Stimulated activated naive CD8-positive, alpha-beta T cell treated with anti-CD3 and anti-CD28 coated beads, Interleukin-15, Interleukin-2, amounts not matched to agents 100 ng/mL and 50 ng/mL, for 24 hours (primary cell): Measurements from ENCODE around the gene HOXB8.

Experiments used
- H3K27ac Mint-ChIP-seq: one replicate; pipeline ENCODE4 v1.8.0; 2021; ENCODE audit warnings: mild to moderate bottlenecking, mixed read lengths
- H3K27me3 Mint-ChIP-seq: one replicate; pipeline ENCODE4 v1.8.0; 2021; ENCODE audit warnings: mixed read lengths
- H3K36me3 Mint-ChIP-seq: one replicate; pipeline ENCODE4 v1.8.0; 2021; ENCODE audit warnings: low read depth, mixed read lengths
- H3K4me1 Mint-ChIP-seq: one replicate; pipeline ENCODE4 v1.8.0; 2021; ENCODE audit warnings: low read depth, mixed read lengths
- H3K4me3 Mint-ChIP-seq: one replicate; pipeline ENCODE4 v1.8.0; 2021; ENCODE audit warnings: mild to moderate bottlenecking, mixed read lengths
- H3K9me3 Mint-ChIP-seq: one replicate; pipeline ENCODE4 v1.8.0; 2021; ENCODE audit warnings: mixed read lengths

The HOXB8 gene

DNA sequence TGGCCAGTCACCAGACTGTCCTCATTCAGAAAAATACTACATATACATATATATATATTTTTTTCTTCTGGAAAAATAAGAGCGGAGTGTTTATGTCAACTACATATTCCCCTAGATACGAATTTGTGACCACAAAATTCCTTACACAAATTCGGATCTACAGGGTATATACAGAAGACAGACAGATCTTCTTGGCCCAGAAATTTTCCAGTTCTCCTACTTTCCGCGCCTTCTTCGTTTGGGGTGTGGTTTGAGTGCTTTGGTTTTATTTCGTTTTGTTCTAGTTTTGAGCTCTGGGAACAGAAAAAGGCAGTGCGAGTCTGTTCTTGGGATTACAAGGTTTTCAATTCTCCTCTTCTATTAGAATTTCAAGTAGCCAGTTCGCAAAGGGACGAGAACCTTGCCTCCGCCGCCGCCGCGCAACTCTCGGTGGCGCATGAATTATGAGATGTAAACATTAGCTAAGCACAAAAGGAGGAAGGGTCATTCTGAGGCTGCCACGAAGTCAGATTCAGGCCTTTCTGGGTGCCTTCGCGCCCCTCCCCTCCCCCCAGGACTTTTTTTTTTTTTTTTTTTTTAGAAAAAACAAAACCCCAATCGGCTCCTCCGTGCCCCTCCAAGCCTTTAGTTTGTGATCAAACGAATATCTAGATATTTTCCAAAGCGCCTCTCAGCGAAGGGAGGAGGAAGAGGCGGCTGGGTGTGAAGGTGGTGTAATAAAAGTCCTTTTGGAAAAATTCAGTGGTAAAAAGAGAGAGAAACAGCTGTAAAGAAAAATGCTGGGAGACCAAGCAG is 35.1 kb downstream of the HOXB8 start:
- peaks cover 42% of the 10 kb centered on the region for H3K4me1 Mint-ChIP-seq

DNA sequence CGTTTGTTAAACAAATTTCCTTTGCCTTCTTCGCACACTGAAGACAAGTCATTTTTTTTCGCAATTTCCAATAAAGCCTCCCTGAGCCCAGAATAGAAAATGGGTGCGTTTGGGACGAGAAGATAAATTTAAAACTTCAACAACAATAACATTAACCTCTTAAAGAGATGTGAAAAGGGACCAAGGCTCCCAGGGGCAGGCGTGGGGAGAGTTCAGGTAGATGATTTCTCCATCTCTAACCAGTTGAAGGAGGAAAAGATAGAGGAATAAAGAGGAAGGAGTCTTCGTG is 35.7 kb downstream of the HOXB8 start:
- H3K27ac Mint-ChIP-seq = no peak overlapping the region

More for the DNA sequence above, 35.1 kb downstream of the HOXB8 start:
- Mint-ChIP-seq H3K4me3 (peak overlapping the region; percentile 88), H3K27me3 (peaks cover 59% of the 10 kb centered on the region), H3K27ac (no peak overlapping the region), H3K9me3 (no peaks in the 10 kb centered on the region), H3K36me3 (no peaks in the 10 kb centered on the region)

DNA sequence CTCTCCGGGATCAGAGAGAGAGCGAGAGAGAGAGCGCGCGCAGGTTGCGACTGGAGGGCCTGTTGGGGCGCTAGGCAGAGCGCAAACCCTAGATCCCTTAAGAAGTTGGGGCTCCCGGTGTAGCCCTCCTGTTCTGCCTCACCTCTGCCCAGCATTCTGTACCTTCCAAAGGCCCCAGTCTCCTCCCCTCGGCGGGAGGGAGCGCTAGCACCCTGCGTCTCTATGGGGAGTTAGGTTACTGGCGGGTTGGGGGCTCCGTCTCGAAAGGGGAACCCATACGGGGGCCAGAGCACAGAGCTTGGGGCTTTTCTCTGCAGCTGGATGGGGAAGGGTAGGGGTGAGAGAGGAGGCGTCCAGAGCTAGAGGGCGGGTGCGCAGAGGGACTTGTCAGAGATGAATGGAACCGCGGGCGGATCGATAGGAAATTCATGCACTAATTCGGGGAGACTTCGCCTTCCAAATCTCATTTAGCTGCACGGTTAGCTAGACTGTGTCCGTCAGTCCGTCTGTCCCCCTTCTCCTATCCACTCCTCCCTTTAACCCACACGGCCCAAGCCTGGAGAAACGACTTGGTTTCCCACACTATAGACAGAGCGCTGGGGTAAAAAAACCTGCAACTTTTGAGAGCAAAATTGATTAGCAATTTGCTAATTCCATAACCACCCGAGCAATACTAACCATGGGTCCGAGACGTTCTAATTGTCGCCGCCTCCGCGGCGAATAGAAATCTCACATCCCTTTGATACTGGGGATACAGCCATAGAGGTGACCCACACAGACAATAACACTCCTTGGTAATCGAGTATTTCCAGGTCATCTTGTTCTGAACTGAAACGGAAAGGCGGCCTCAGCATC is 36.2 kb downstream of the HOXB8 start:
- Mint-ChIP-seq H3K9me3 (no peaks in the 10 kb centered on the region), H3K27me3 (peaks cover 59% of the 10 kb centered on the region), H3K4me1 (peaks cover 42% of the 10 kb centered on the region), H3K4me3 (peak overlapping the region; percentile 88), H3K27ac (no peak overlapping the region), H3K36me3 (no peaks in the 10 kb centered on the region)

More for the DNA sequence above, 35.7 kb downstream of the HOXB8 start:
- H3K4me3 Mint-ChIP-seq = peak overlapping the region; percentile 88
- H3K4me1 Mint-ChIP-seq = peaks cover 42% of the 10 kb centered on the region
- peaks cover 61% of the 10 kb centered on the region for H3K27me3 Mint-ChIP-seq
- H3K9me3 Mint-ChIP-seq = no peaks in the 10 kb centered on the region
- no peaks in the 10 kb centered on the region for H3K36me3 Mint-ChIP-seq

DNA sequence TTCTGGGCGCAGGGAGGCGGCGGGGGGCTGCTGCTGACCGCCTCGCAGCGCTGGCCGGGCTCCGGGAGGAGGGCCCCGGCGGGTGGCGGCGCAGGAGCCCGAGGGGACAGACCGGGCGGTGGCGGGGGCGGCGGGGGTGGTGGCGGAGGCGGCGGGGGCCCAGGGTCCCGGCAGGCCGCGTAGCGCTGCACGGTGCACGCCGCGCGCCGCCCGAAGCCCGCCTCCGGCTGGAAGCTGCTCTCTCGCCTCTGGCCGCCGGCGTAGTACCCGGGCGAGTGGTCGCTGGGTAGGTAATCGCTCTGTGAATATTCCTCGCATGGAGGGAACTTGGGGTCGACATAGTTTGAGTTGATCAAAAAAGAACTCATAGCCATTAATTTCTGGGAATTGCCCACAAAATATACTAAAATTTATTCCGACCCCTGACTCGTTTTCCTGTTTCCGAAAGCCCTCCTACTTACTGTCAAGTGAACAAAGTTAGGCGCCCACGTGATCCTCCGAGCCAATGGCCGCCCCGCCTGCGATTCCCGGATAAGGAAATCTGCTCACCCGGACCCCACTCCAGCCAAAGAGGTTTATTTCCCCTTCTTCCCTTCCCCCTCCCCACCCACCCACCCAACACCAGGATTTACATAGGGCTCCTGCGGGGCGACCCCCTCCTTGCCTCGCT is 37.0 kb downstream of the HOXB8 start, which contains the start of gene HOXB4:
HOXB4 (minus strand) TSS at position 405 of the 670 bp plus-strand sequence; CDS start at position 374, 31 bp downstream.
- no peaks in the 10 kb centered on the region for H3K9me3 Mint-ChIP-seq
- H3K36me3 Mint-ChIP-seq = no peaks in the 10 kb centered on the region
- peak within 1 kb of the TSS; percentile 77 for H3K27ac Mint-ChIP-seq
- peaks cover 52% of the 10 kb centered on the region for H3K27me3 Mint-ChIP-seq
- H3K4me1 Mint-ChIP-seq = peaks cover 42% of the 10 kb centered on the region
- peak within 1 kb of the TSS; percentile 88 for H3K4me3 Mint-ChIP-seq

DNA sequence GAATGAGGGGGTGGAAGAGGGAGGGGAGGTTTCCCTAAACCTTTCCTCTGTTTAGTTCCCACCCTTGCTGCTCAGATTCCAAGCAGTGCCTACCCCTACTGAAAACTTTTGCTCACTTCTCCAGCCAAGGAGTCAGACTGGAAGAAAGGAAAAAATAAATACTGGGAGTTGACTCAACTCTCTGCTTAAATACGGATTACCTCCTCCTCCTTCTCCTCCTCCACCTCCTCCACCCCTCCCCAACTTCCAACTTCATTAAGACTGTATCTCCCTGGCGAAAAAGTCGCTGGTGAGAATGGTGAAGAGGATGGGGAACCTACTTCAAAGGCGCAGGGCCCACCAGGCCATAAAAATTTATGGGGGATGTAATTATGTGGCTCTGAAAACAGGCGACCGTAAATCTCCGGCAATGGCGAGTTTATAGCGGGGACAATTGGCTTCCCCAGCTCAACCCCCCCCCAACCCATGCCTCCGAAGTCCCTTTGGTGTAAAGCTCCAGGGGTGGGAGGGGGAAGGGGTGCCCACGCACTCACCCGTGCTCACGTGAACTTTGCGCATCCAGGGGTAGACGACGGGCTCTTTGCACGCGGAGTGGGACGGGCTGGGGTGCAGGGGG is 37.7 kb downstream of the HOXB8 start:
- Mint-ChIP-seq H3K27me3 (peaks cover 45% of the 10 kb centered on the region), H3K36me3 (no peaks in the 10 kb centered on the region), H3K27ac (peak overlapping the region; percentile 36), H3K4me3 (peak overlapping the region; percentile 77), H3K4me1 (peaks cover 36% of the 10 kb centered on the region), H3K9me3 (no peaks in the 10 kb centered on the region)

DNA sequence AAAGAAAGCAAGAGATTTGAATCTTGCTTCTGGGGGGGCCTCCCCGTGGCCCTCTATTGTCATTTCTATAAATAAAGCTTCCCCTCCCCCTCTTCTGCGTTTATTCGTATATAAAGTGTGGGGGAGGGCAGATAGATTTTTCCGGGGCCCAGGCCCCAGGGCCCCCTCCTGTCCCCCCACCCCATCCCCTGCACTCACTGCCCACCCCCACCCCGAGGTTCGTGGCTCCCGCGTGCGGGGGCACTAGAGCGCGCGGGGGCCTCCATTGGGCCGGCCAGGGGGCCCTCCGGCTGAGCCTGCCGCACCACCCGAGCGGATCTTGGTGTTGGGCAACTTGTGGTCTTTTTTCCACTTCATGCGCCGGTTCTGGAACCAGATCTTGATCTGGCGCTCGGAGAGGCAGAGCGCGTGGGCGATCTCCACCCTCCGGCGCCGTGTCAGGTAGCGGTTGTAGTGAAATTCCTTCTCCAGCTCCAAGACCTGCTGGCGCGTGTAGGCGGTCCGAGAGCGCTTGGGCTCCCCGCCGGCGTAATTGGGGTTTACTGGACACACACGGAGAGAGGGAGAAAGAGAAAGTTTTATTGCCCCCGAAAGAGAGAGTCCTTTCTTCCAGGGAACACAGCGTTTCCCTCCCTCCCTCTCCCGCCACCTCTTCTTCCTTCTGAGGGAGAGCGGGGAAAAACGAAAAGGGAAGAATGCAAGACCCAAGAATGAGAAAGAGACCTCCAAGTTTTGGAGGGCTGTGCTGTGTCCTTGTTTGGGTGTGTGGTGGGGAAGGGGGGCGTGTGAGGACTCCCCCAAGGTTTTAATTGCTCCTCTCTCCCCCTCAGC is 38.4 kb downstream of the HOXB8 start:
- Mint-ChIP-seq H3K4me3 (peak overlapping the region; percentile 77), H3K4me1 (peaks cover 34% of the 10 kb centered on the region), H3K27me3 (peaks cover 45% of the 10 kb centered on the region), H3K36me3 (no peaks in the 10 kb centered on the region), H3K9me3 (no peaks in the 10 kb centered on the region), H3K27ac (no peak overlapping the region)

DNA sequence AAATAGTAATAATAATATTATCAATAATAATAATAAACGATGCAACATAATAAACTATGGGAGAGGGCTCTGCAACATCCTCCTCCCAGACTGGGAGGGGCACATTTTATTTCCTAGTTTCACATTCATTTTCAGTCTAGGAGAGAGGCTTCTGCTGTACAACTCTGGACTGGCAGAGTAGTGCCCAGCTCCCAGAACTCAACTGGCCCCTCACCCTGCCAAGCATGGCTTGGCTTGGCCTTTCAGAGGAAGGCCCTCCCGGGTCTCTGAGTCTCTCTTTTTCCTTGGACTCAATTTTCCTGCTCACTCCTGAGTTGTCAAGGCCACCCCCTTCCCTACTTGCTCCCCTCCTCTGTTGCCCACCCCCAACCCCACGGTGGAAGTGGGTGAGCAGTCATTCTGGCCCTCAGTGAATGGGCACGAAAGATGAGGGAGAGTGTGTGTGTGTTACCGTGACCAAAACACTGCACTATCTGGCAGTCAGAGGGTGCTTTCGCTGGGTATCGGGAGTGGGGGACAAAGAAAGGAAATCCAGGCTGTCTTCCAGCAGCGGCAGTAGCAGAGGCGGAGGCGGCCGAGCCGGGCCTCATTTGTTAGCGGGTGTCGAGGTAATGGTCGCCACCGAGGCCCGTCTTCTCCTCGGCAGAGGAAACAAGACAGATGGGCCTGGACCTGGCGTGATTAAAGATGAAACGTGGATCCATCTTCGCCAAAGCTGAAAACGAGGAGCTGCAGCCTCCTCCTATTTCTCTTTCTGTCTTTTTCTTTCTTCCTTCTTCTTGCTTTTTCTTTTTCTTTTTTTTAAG is 39.2 kb downstream of the HOXB8 start:
- H3K4me1 Mint-ChIP-seq = peaks cover 29% of the 10 kb centered on the region
- no peaks in the 10 kb centered on the region for H3K36me3 Mint-ChIP-seq
- H3K27ac Mint-ChIP-seq = no peak overlapping the region

DNA sequence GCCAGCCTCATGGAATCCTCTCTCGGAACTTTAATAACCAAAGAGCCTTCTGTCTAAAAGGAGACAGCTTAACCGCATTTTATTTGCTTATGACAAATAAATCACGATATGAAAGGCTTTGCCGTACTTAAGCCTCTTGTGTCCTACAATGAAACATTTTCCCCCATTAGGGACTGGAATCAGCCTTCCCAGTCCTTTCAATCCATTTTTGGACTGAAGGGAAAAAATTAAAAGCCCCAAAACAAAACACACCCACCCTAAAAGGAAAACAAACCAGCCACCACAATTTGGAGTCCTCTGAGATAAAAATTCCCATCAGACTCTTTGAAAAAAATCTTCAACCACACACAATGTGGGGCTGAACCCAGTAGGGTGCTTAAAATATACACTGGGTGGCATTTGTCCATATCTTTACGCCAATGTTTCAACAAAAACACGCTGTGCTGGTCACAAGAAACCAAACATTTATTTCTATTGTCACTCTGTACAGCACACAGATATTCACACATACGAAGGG is 40.0 kb downstream of the HOXB8 start:
- H3K27ac Mint-ChIP-seq = no peak overlapping the region

More for the DNA sequence above, 39.2 kb downstream of the HOXB8 start:
- peaks cover 39% of the 10 kb centered on the region for H3K27me3 Mint-ChIP-seq
- no peaks in the 10 kb centered on the region for H3K9me3 Mint-ChIP-seq
- H3K4me3 Mint-ChIP-seq = no peak overlapping the region

DNA sequence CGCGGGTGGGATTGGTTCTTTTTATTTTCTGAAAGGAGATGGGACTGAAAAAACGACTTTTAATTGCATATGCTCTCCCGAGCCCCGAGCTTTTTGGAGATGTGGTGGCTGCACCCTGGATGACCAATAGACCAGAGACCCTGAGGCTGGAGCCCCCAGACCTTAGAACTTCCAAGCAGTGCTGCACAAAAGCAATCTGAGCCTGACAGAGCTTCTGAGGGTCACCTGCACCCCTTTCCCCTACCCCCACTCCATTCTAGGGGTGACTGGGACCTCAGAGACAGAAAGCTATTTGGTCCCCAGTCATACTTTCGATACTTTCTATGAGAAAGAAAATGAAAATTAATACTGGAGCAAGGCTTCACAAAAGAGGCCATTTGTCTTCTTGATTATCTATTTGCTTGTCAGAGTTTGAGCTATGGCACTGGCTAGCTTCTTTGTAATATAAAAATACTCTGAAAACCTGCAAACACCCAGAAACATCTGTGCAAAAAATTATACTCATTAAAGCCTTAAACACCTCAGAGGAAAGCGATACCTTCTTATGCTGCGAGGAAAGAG is 40.5 kb downstream of the HOXB8 start:
- no peaks in the 10 kb centered on the region for H3K36me3 Mint-ChIP-seq
- H3K4me1 Mint-ChIP-seq = peaks cover 24% of the 10 kb centered on the region
- no peak overlapping the region for H3K27ac Mint-ChIP-seq
- no peaks in the 10 kb centered on the region for H3K9me3 Mint-ChIP-seq
- H3K27me3 Mint-ChIP-seq = peaks cover 32% of the 10 kb centered on the region
- no peak overlapping the region for H3K4me3 Mint-ChIP-seq

More for the DNA sequence above, 40.0 kb downstream of the HOXB8 start:
- Mint-ChIP-seq H3K4me3 (no peak overlapping the region), H3K9me3 (no peaks in the 10 kb centered on the region), H3K36me3 (no peaks in the 10 kb centered on the region), H3K27me3 (peaks cover 32% of the 10 kb centered on the region), H3K4me1 (peaks cover 29% of the 10 kb centered on the region)

DNA sequence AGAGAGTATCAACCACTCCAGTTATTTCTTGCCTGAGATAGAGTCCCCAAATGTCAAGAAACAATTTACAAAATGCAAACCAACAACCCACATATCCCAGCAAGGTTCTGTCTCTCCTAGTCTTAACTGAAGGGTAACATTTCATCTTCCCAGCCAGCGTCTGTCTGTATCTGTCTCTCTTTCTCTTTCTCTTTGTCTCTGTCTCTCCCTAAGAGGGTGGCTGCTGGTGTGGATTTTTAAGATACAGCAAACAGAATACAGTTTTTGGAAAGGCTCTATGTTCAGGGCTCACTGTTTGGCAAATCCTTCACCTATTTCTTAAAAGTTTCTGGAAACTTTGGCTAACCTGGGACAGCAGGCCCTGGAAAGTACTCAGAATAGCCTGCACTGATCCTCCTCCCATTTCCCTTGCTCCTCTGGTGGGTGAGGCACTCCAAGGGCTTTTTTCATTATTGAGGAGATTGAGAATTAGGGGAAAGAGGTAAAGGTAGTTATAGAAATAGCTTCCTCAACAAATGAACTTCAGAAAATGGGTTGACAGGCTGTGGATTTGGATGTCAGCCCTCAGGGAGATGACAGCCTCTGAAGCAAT is 43.2 kb downstream of the HOXB8 start:
- Mint-ChIP-seq H3K27ac (no peak overlapping the region), H3K27me3 (peaks cover 26% of the 10 kb centered on the region), H3K36me3 (no peaks in the 10 kb centered on the region), H3K9me3 (no peaks in the 10 kb centered on the region), H3K4me3 (no peak overlapping the region), H3K4me1 (peaks cover 10% of the 10 kb centered on the region)

DNA sequence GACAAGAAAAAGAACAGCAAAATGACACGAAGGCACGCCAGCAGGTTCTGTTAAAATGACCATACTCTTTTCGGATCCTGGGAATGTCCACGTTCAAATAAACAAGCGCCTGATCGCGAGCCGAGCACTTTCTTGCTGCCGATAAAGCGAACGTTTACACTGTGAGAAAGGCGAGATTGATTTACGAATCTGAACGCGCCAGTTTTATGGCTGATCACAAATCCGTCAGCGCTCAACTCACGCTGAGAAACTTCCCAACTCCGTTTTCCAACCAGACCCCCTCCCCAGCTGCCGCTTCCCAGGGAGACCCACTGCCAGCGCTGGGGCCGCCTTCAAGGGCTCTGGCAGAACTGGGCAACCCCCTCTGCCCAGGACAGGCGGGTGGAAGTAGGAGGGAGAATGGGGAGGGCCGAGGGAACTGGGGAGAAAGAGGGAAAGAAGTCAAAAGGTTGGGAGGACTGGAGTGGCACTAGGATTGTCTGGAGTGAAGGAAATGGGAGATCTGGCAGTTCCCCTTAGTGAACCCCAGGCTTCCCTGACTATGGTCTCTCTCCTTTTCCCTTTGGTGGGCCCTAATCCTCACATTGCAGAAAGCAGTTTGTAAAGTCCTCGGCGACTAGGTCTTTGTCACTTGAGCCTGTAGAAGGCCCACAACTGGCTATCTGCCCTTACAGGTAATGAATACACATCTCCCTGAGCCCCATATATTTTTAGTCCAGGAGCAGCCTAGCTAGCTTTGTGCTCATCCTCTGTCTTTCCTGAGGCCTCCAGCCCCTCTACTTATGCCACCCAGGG is 43.9 kb downstream of the HOXB8 start:
- H3K9me3 Mint-ChIP-seq = no peaks in the 10 kb centered on the region
- no peaks in the 10 kb centered on the region for H3K36me3 Mint-ChIP-seq
- peaks cover 7% of the 10 kb centered on the region for H3K4me1 Mint-ChIP-seq
- peaks cover 26% of the 10 kb centered on the region for H3K27me3 Mint-ChIP-seq
- H3K4me3 Mint-ChIP-seq = no peak overlapping the region
- H3K27ac Mint-ChIP-seq = no peak overlapping the region
